Neural progenitor cell (in vitro differentiated cells): ENCODE results near the gene ZNF862.

Source experiments
- EZH2 ChIP-seq: fragments of 200-600 bp; sonication (generic); IDR thresholded peaks from 2 replicates; pipeline ENCODE4 v1.6.1; 2017; ENCODE audit warnings: antibody characterized with exemption, mild to moderate bottlenecking, moderate library complexity
- EZH2phosphoT487 ChIP-seq: fragments of 200-600 bp; sonication (generic); IDR thresholded peaks from 2 replicates; pipeline ENCODE4 v1.6.1; 2017; ENCODE audit warnings: antibody characterized with exemption
- TF ChIP-seq, protein P1 (sequence below): fragments of 200-600 bp; sonication (generic); IDR thresholded peaks from 2 replicates; pipeline ENCODE4 v1.5.1; 2017; ENCODE audit warnings: antibody characterized with exemption, mild to moderate bottlenecking

- TF ChIP-seq, protein P1, sequence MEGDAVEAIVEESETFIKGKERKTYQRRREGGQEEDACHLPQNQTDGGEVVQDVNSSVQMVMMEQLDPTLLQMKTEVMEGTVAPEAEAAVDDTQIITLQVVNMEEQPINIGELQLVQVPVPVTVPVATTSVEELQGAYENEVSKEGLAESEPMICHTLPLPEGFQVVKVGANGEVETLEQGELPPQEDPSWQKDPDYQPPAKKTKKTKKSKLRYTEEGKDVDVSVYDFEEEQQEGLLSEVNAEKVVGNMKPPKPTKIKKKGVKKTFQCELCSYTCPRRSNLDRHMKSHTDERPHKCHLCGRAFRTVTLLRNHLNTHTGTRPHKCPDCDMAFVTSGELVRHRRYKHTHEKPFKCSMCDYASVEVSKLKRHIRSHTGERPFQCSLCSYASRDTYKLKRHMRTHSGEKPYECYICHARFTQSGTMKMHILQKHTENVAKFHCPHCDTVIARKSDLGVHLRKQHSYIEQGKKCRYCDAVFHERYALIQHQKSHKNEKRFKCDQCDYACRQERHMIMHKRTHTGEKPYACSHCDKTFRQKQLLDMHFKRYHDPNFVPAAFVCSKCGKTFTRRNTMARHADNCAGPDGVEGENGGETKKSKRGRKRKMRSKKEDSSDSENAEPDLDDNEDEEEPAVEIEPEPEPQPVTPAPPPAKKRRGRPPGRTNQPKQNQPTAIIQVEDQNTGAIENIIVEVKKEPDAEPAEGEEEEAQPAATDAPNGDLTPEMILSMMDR, result no peak
- TF ChIP-seq EZH2 (no peak), EZH2phosphoT487 (no peak)
Measured at GRCh38 chr7:149870274-149870673, 32.1 kb downstream of the ZNF862 start.
